GM12801 (cell line): Measurements from ENCODE around the gene CDX1.

Experiments
- CTCF ChIP-seq: IDR thresholded peaks from one replicate; pipeline ENCODE4 v1.5.1; 2011; ENCODE audit warnings: control low read depth; ENCODE audit not compliant: insufficient read length; ENCODE audit errors: extremely low read depth

CDX1 gene

GRCh38 chr5:150219861-150220260 is 53.3 kb downstream of the CDX1 start:
- no peak for TF ChIP-seq CTCF

GRCh38 chr5:150221471-150221870 is 54.9 kb downstream of the CDX1 start:
- no peak for TF ChIP-seq CTCF

- no peak for TF ChIP-seq CTCF
Measured at GRCh38 chr5:150222906-150223305, 56.3 kb downstream of the CDX1 start.

GRCh38 chr5:150223474-150223873 is 56.9 kb downstream of the CDX1 start:
- no peak for TF ChIP-seq CTCF

GRCh38 chr5:150224483-150225027 is 58.0 kb downstream of the CDX1 start:
- no peak for TF ChIP-seq CTCF

- TF ChIP-seq CTCF = no peak
Measured at GRCh38 chr5:150227036-150227435, 60.5 kb downstream of the CDX1 start.

GRCh38 chr5:150227606-150228273 is 61.2 kb downstream of the CDX1 start:
- TF ChIP-seq CTCF = no peak
